Psoas muscle (tissue), 8 donors: ENCODE measurements around the gene PSAPL1. TPM values are rescaled to one million over a fixed set of nuclear protein-coding genes. Genes with fewer than 3 reads are reported as not detected.

Experiments
- ATAC-seq, 4 donors: fragments of 200-7000 bp; cut with Tn5 transposase; one replicate each; pipeline ENCODE4 v1.9.1; 2020; ENCODE audit warnings: moderate library complexity in 3 of 4, mild to moderate bottlenecking in 2 of 4
- DNase-seq, 2 donors: peaks; one replicate each; pipeline ENCODE4 v3.0.0-alpha.2; 2020
- H3K27ac ChIP-seq: fragments of 200-600 bp; one replicate; pipeline ENCODE4 v1.8.0; 2022
- H3K27me3 ChIP-seq, 3 donors: fragments of 200-600 bp in 1 of 3; one replicate each; pipeline versions ENCODE4 v1.6.1 to v1.8.0; 2013 to 2022; ENCODE audit warnings: low read length in 2 of 3, mild to moderate bottlenecking in 2 of 3, moderate library complexity in 1 of 3; ENCODE audit not compliant: insufficient read depth in 3 of 3
- H3K36me3 ChIP-seq, 2 donors: fragments of 200-600 bp in 1 of 2; one replicate each; pipeline versions ENCODE4 v1.6.1 to v1.8.0; 2013 to 2022; ENCODE audit warnings: low read depth in 1 of 2, mild to moderate bottlenecking in 1 of 2, moderate library complexity in 1 of 2; ENCODE audit not compliant: insufficient read depth in 1 of 2
- H3K4me1 ChIP-seq: fragments of 200-600 bp; one replicate; pipeline ENCODE4 v1.8.0; 2022
- H3K4me3 ChIP-seq: fragments of 200-600 bp; one replicate; pipeline ENCODE4 v1.8.0; 2022; ENCODE audit warnings: mild to moderate bottlenecking
- H3K9me3 ChIP-seq: fragments of 200-600 bp; one replicate; pipeline ENCODE4 v1.8.0; 2022
- CTCF ChIP-seq: fragments of 200-600 bp; IDR thresholded peaks from one replicate; pipeline ENCODE4 v1.8.0; 2022; ENCODE audit warnings: antibody characterized with exemption
- WGBS, 3 donors: extraction: QIAGEN DNeasy Blood & Tissue Kit; methylation state at CpG; one replicate each; pipeline versions ENCODE4 v1.1.6 to v1.1.7; 2013; 5-methylcytosine and 5-hydroxymethylcytosine counted together
- intact Hi-C, 2 donors: fragments of 100-400 bp; cut with DNase I; formaldehyde crosslinking; loops; one replicate each; pipeline versions ENCODE4 v1.11.0 to v1.14.2; 2022
- polyA plus RNA-seq, 3 donors: library from polyadenylated mRNA; stranded (reverse); fragments of 200-250 nt; gene quantifications; one replicate each; pipeline ENCODE4 v1.2.3, GENCODE V29; 2013
- total RNA-seq, 4 donors: library from RNA; stranded (reverse); fragmentation: NEBNext Ultra II Directional in 2 of 4; extraction: Animal tissue kit (Norgen Biotek cat#: 25700) in 2 of 4; gene quantifications; one replicate each; pipeline versions ENCODE4 v1.2.1 to v1.2.4, GENCODE V29; 2021 to 2023
- donor health status: healthy with polysubstance abuse.
- donor health status: DM: no; HTN: no; CAD: no; lungs with moderate emphysema.
- donor health status: Bipolar disorder and iron deficiency.
- donor health status: healthy.
- donor health status: DM: yes; HTN: yes; CAD: no.
- donor health status: DM: no; HTN: no; CAD: no.
- donor health status: DM: no; HTN: no; CAD: no.
- donor health status: DM: yes; HTN: yes; CAD: no.

Gene PSAPL1
- total and polyA plus RNA-seq, 7 donors: not detected

- ATAC-seq (no peak), DNase-seq (no peak)
- Histone ChIP-seq H3K4me3 (no peak overlapping the region), H3K27ac (no peak overlapping the region), H3K9me3 (no peaks in the 10 kb centered on the region), H3K27me3 (peaks cover 0 to 14% (median 3%) of the 10 kb centered on the region in 3 donors), H3K4me1 (no peaks in the 10 kb centered on the region), H3K36me3 (no peaks in the 10 kb centered on the region)
- intact Hi-C loops: no loop called here
- TF ChIP-seq CTCF: no peak
- WGBS, 3 donors: 45 to 74% (median 51%) methylated on average over 7 of the region's 7 CpGs
Observed at GRCh38 chr4:7466904-7467303, 32.2 kb upstream of the PSAPL1 start.

GRCh38 chr4:7466215-7466614, 31.5 kb upstream of the PSAPL1 start:
- Histone ChIP-seq H3K27ac (no peak overlapping the region), H3K4me1 (no peaks in the 10 kb centered on the region), H3K27me3 (peaks cover 0 to 19% (median 3%) of the 10 kb centered on the region in 3 donors), H3K36me3 (no peaks in the 10 kb centered on the region), H3K9me3 (no peaks in the 10 kb centered on the region), H3K4me3 (no peak overlapping the region)
- no peak for DNase-seq
- TF ChIP-seq CTCF: no peak
- no peak for ATAC-seq
- WGBS, 3 donors: 83 to 96% (median 87%) methylated on average over 8 of the region's 8 CpGs
- intact Hi-C loops: no loop called here

GRCh38 chr4:7465017-7465416, 30.3 kb upstream of the PSAPL1 start:
- Histone ChIP-seq H3K27me3 (peaks cover 0 to 27% (median 3%) of the 10 kb centered on the region in 3 donors), H3K4me3 (no peak overlapping the region), H3K9me3 (no peaks in the 10 kb centered on the region), H3K27ac (no peak overlapping the region), H3K4me1 (peaks cover 5% of the 10 kb centered on the region), H3K36me3 (no peaks in the 10 kb centered on the region)
- ATAC-seq (no peak), DNase-seq (no peak)
- intact Hi-C loops: no loop called here
- WGBS, 3 donors: 83 to 96% (median 89%) methylated on average over 9 of the region's 9 CpGs
- no peak for TF ChIP-seq CTCF

GRCh38 chr4:7464259-7464655, 29.5 kb upstream of the PSAPL1 start:
- Histone ChIP-seq H3K36me3 (no peaks in the 10 kb centered on the region), H3K27ac (no peak overlapping the region), H3K4me3 (no peak overlapping the region), H3K4me1 (peaks cover 5% of the 10 kb centered on the region), H3K27me3 (peaks cover 0 to 34% (median 3%) of the 10 kb centered on the region in 3 donors), H3K9me3 (no peaks in the 10 kb centered on the region)
- WGBS, 3 donors: 85 to 89% (median 86%) methylated on average over 5 of the region's 5 CpGs
- no peak for TF ChIP-seq CTCF
- ATAC-seq (no peak), DNase-seq (no peak)
- intact Hi-C loops: no loop called here

GRCh38 chr4:7463566-7464258, 29.0 kb upstream of the PSAPL1 start:
- Histone ChIP-seq H3K4me1 (peaks cover 5% of the 10 kb centered on the region), H3K9me3 (no peaks in the 10 kb centered on the region), H3K4me3 (no peak overlapping the region), H3K27me3 (peaks cover 0 to 36% (median 3%) of the 10 kb centered on the region in 3 donors), H3K27ac (no peak overlapping the region), H3K36me3 (no peaks in the 10 kb centered on the region)
- DNase-seq (no peak), ATAC-seq (no peak)
- TF ChIP-seq CTCF: no peak
- WGBS, 3 donors: 41 to 65% (median 47%) methylated on average over 20 of the region's 20 CpGs
- intact Hi-C loops: no loop called here
